ENCODE data around the gene TBK1. TPM values are rescaled to one million over a fixed set of nuclear protein-coding genes. Genes with fewer than 3 reads are reported as not detected.

TBK1 gene
- total RNA-seq, 4 donors from 2014 or later = 24.9 to 38.0 (median 30.2) TPM

DNA sequence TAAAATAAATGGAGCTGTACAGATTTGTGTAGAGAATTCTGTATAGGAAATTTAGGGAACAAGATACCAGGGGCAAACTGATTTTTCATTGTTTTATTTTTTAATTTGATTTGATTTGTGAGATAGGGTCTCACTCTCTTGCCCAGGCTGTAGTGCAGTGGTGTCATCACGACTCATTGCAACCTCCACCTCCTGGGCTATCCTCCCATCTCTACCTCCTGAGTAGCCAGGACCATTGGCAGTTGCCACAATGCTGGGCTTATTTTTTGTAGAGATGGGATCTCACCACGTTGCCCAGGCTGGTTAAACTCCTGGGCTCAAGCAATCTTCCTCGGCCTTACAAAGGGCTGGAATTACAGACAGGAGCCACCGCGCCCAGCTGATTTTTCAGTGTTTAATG, 18.0 kb upstream of the TBK1 start:
- Histone ChIP-seq H3K36me3 (peaks cover 0 to 97% (median 0%) of the 10 kb centered on the region in 3 donors), H3K4me3 (no peak overlapping the region), H3K4me1 (no peaks in the 10 kb centered on the region), H3K27me3 (no peaks in the 10 kb centered on the region), H3K27ac (no peak overlapping the region), H3K9me3 (no peaks in the 10 kb centered on the region)
- no peak for TF ChIP-seq POLR2A (IDR thresholded peaks at IDR 0.05)
- TF ChIP-seq, protein P1, sequence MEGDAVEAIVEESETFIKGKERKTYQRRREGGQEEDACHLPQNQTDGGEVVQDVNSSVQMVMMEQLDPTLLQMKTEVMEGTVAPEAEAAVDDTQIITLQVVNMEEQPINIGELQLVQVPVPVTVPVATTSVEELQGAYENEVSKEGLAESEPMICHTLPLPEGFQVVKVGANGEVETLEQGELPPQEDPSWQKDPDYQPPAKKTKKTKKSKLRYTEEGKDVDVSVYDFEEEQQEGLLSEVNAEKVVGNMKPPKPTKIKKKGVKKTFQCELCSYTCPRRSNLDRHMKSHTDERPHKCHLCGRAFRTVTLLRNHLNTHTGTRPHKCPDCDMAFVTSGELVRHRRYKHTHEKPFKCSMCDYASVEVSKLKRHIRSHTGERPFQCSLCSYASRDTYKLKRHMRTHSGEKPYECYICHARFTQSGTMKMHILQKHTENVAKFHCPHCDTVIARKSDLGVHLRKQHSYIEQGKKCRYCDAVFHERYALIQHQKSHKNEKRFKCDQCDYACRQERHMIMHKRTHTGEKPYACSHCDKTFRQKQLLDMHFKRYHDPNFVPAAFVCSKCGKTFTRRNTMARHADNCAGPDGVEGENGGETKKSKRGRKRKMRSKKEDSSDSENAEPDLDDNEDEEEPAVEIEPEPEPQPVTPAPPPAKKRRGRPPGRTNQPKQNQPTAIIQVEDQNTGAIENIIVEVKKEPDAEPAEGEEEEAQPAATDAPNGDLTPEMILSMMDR (IDR thresholded peaks at IDR 0.05) = no peak
- DNase-seq = no peak

DNA sequence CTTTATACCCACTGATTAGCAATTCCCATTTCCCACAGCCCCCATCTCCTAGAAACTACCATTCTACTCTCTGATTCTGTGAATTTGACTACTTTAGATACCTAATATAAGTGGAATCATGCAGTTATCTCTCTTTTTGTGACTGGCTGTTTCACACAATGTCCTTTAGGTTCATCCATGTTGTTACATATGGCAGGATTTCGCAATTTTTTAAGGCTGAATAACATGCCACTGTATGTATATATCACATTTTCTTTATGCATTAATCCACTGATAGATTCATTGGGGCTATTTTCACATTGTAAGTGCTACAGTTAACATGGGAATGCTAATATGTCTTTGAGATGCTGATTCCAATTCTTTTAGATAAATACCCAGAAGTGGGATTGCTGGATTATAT, 11.8 kb upstream of the TBK1 start:
- TF ChIP-seq, protein P1 (IDR thresholded peaks at IDR 0.05) = no peak
- no peak for TF ChIP-seq POLR2A (IDR thresholded peaks at IDR 0.05)
- no peaks in the 10 kb centered on the region for H3K4me1 ChIP-seq
- H3K27me3 ChIP-seq = no peaks in the 10 kb centered on the region
- H3K36me3 ChIP-seq = peaks cover 0 to 60% (median 0%) of the 10 kb centered on the region in 3 donors
- H3K27ac ChIP-seq = no peak overlapping the region
- DNase-seq = no peak
- H3K4me3 ChIP-seq = no peak overlapping the region
- H3K9me3 ChIP-seq = no peaks in the 10 kb centered on the region

DNA sequence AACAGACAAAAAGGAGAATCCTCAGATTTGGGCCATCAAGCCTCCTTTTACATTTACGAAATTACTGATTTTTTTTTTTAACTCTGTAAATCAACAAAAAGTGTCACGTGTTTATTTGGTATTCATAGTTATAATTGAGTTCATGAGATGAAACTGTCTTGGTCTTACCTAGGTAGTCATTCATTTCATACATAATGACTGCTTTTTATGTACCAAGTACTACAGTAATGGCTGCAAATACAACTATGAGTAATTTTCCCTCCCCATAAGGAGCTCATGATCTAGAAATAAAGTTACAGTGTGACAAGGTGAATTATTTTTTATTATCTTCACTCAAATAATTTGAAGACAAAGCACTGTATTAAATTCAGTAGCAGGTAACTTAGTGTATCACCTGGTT, 6.4 kb upstream of the TBK1 start:
- TF ChIP-seq POLR2A (IDR thresholded peaks at IDR 0.05) = no peak
- TF ChIP-seq, protein P1 (IDR thresholded peaks at IDR 0.05) = no peak
- H3K27me3 ChIP-seq = no peaks in the 10 kb centered on the region
- no peak overlapping the region for H3K4me3 ChIP-seq
- peaks cover 0 to 38% (median 0%) of the 10 kb centered on the region in 3 donors for H3K36me3 ChIP-seq
- H3K9me3 ChIP-seq = no peaks in the 10 kb centered on the region
- no peak for DNase-seq
- no peak overlapping the region for H3K27ac ChIP-seq
- peaks cover 0 to under 1% (median 0%) of the 10 kb centered on the region in 4 donors for H3K4me1 ChIP-seq

DNA sequence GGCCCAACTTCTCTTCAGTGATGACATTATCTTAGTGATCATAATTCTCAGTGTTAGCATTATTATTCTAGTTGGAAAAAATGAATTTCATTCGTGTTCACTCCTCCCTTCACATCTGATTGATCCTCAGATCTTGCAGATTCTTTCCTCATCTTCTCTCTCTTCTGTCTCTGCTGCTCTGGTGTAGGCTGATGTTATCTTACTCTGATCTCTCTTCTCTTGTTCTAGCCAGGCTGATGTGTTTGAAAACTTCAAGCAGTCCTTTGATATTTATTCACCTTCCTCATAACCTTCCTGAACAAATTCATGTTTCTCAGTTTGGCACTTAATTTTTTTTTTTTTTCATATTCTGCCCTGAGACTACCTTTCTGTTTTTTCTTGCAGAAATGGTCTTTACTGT, 5.6 kb upstream of the TBK1 start:
- H3K4me3 ChIP-seq = no peak overlapping the region
- H3K27ac ChIP-seq = no peak overlapping the region
- H3K36me3 ChIP-seq = peaks cover 0 to 36% (median 0%) of the 10 kb centered on the region in 3 donors
- H3K27me3 ChIP-seq = no peaks in the 10 kb centered on the region
- H3K4me1 ChIP-seq = peaks cover 0 to 8% (median 2%) of the 10 kb centered on the region in 4 donors
- H3K9me3 ChIP-seq = no peaks in the 10 kb centered on the region
- DNase-seq = no peak
- TF ChIP-seq POLR2A (IDR thresholded peaks at IDR 0.05) = no peak
- TF ChIP-seq, protein P1 (IDR thresholded peaks at IDR 0.05) = no peak

DNA sequence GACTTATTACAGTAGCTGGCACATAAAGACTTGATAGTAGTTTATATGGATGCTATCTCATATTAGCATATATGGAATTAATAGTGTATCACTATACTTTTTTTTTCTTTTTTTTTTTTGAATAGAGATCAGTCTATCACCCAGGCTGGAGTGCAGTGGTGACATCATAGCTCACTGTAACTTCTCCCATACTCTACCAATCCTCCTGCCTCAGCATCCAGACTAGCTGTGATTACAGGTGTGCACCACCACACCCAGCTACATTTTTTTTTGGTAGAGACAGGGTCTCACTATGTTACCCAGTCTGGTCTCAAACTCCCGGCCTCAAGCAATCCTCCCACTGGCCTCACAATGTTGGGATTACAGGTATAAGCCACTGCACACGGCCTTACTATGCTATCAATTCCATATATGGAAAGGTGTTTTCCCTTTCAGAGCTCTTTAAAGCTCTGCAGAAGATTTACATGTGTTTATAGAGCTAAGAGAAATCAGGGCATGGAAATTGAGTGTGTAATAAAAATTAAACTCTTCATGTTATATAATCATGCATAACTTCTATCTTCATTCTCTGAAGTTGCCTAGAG, 1.8 kb upstream of the TBK1 start:
- H3K4me1 ChIP-seq = peaks cover 0 to 8% (median 2%) of the 10 kb centered on the region in 4 donors
- TF ChIP-seq, protein P1 (IDR thresholded peaks at IDR 0.05) = no peak
- TF ChIP-seq POLR2A (IDR thresholded peaks at IDR 0.05) = no peak
- H3K27ac ChIP-seq = no peak overlapping the region

More for the DNA sequence above, 1.8 kb upstream of the TBK1 start:
- Histone ChIP-seq H3K4me3 (no peak overlapping the region), H3K27me3 (no peaks in the 10 kb centered on the region), H3K9me3 (no peaks in the 10 kb centered on the region), H3K36me3 (peaks cover 0 to 27% (median 0%) of the 10 kb centered on the region in 3 donors)
- DNase-seq = no peak

Measured in Peyer's patch (tissue), 4 donors.